OCI-LY7 (cell line): ENCODE results near the gene ADAMTS17.

Source experiments
- CTCF ChIP-seq: fragments of 200-600 bp; sonication (generic); conservative IDR thresholded peaks from 2 replicates; pipeline ENCODE4 v1.5.1; 2014; ENCODE audit warnings: mild to moderate bottlenecking, antibody characterized with exemption, low read length, moderate library complexity, mixed read lengths
- EZH2phosphoT487 ChIP-seq: fragments of 200-600 bp; sonication (generic); IDR thresholded peaks from 2 replicates; pipeline ENCODE4 v1.6.1; 2018; ENCODE audit warnings: low read depth, borderline replicate concordance, mild to moderate bottlenecking, mixed run types, antibody characterized with exemption, low read length, moderate library complexity, mixed read lengths

- no peak for TF ChIP-seq CTCF
- no peak for TF ChIP-seq EZH2phosphoT487
Observed at GRCh38 chr15:100093211-100094126, 248.3 kb downstream of the ADAMTS17 start.
